ENCODE data around the gene CIDEA. TPM values are rescaled to one million over a fixed set of nuclear protein-coding genes. Genes with fewer than 3 reads are reported as not detected.
A peak's percentile ranks its signal among the peaks of the same experiment; 100 is the strongest.

CIDEA gene
- polyA plus RNA-seq, 3 donors: not detected

DNA sequence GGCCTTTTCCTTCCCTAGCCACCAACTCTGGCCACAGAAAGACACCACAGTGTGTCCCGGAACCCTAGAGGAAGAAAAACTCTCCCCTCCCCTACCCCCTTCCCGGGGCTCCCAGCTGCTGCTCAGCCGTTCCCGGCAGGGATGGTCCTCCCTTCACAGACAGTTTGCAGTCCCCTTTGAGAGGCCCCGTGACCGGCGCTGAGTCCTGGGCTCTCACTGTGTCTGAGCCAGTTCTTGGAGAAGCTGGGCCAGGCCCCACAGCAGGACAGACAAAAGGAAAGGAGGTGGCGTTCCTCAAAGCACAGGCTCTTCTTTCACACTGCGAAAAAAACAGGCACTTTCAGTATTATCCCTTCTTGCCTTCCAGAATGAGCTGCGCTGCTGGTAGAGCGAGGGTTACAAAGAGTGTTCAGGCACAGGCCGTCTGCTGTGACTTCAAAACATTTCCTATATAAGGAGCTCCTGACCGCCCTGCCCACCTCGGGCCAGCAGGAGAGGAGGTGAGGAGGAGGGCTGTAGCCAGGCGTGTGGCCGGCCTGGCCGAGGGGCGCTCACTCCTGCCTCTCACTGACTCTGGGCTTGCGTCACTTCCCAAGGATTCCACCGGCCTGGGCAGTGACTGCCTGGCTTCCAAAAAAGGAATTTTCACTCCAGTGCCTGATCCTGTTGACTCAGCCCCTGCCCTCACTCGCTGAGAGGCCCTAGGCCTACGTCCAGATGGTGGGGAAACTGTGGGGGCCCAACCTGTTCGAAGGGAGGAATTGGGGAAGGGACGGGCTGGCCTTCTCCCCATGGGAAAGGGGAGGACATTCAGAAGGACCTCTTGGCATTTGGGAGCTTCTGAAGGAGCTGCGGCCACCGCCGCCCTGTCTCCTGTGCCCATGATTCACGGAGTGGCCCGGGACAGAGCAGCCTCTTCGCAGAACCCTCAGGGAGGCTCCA, 24.9 kb downstream of the CIDEA start:
- Histone ChIP-seq H3K4me3 (replicated peaks in 1 of 3; ENCODE audit: low read depth in 2 of 3, low read length in 3 of 3) (no peak overlapping the region), H3K4me1 (ENCODE audit: control insufficient read depth in 1 of 2, insufficient read depth in 2 of 2, low read length in 2 of 2) (peaks cover 0 to 2% of the 10 kb centered on the region in 2 donors)
- H3K4me3 Mint-ChIP-seq: no peak overlapping the region

More for the DNA sequence above, 24.9 kb downstream of the CIDEA start:
- H3K9me3 Mint-ChIP-seq: no peaks in the 10 kb centered on the region
- Histone ChIP-seq H3K4me2 (replicated peaks; ENCODE audit: extremely low read depth, low read length, poor library complexity, severe bottlenecking) (no peak overlapping the region), H3K79me2 (ENCODE audit: insufficient read depth, low read length) (no peaks in the 10 kb centered on the region), H4K20me1 (ENCODE audit: insufficient read depth, low read length) (no peaks in the 10 kb centered on the region), H3K27me3 (ENCODE audit: control insufficient read depth in 2 of 2, insufficient read depth in 2 of 2, low read length in 2 of 2) (peaks cover 0 to 6% of the 10 kb centered on the region in 2 donors), H3K36me3 (replicated peaks in 1 of 2; ENCODE audit: control insufficient read depth in 1 of 2, insufficient read depth in 2 of 2, low read length in 2 of 2) (no peaks in the 10 kb centered on the region), H3K27ac (ENCODE audit: low read depth in 1 of 2, low read length in 2 of 2) (no peak overlapping the region), H2AFZ (ENCODE audit: insufficient read depth, low read depth, low read length, poor library complexity, severe bottlenecking) (peak overlapping the region; percentile 63), H3K9ac (ENCODE audit: insufficient read depth, low read length, poor library complexity, severe bottlenecking) (no peak overlapping the region), H3K9me3 (replicated peaks in 1 of 2; ENCODE audit: control insufficient read depth in 1 of 2, insufficient read depth in 1 of 2, low read length in 2 of 2) (no peaks in the 10 kb centered on the region)
- H3K27ac Mint-ChIP-seq: no peak overlapping the region
- no peak for DNase-seq
- peaks cover 9% of the 10 kb centered on the region for H3K4me1 Mint-ChIP-seq
- H3K27me3 Mint-ChIP-seq (ENCODE audit: low read depth in 3 of 3): peaks cover 4 to 9% (median 5%) of the 10 kb centered on the region in 3 donors
- WGBS (ENCODE audit: insufficient coverage): 50% methylated on average over 21 of the region's 30 CpGs
- no peak for TF ChIP-seq CTCF (IDR thresholded peaks at IDR 0.05)
- no peaks in the 10 kb centered on the region for H3K36me3 Mint-ChIP-seq
- intact Hi-C loops (cut with micrococcal nuclease): no loop called here

Data from CD14-positive monocyte (primary cell).